Endothelial cell of umbilical vein (primary cell): ENCODE data around the gene SPAG9.

Experiments used
- EZH2 ChIP-seq: IDR thresholded peaks from 2 replicates; pipeline ENCODE4 v1.6.1; 2012; ENCODE audit warnings: borderline replicate concordance, low read depth, mild to moderate bottlenecking, moderate library complexity, low read length, inconsistent platforms; ENCODE audit not compliant: severe bottlenecking
- MAX ChIP-seq: IDR thresholded peaks from 2 replicates; pipeline ENCODE4 v1.6.1; 2011; ENCODE audit not compliant: insufficient read depth, insufficient read length
- POLR2A ChIP-seq: IDR thresholded peaks from 2 replicates; pipeline ENCODE4 v1.6.1; 2012; ENCODE audit warnings: low read depth, mild to moderate bottlenecking, control low read depth, low read length
- POLR2AphosphoS5 ChIP-seq: IDR thresholded peaks from 2 replicates; pipeline ENCODE4 v1.6.1; 2012; ENCODE audit warnings: low read depth, mild to moderate bottlenecking, control low read depth, low read length, moderate library complexity; ENCODE audit not compliant: insufficient read depth
- TF ChIP-seq, protein P1 (sequence below), 2 donors: IDR thresholded peaks; 1 replicate in 1 of 2; 2 replicates in 1 of 2; pipeline ENCODE4 v1.5.1; 2011; ENCODE audit warnings: low read length in 2 of 2, mild to moderate bottlenecking in 2 of 2, moderate library complexity in 2 of 2, control low read depth in 1 of 2, inconsistent platforms in 1 of 2, low read depth in 1 of 2; ENCODE audit not compliant: insufficient read depth in 1 of 2; ENCODE audit errors: extremely low read depth in 1 of 2

DNA sequence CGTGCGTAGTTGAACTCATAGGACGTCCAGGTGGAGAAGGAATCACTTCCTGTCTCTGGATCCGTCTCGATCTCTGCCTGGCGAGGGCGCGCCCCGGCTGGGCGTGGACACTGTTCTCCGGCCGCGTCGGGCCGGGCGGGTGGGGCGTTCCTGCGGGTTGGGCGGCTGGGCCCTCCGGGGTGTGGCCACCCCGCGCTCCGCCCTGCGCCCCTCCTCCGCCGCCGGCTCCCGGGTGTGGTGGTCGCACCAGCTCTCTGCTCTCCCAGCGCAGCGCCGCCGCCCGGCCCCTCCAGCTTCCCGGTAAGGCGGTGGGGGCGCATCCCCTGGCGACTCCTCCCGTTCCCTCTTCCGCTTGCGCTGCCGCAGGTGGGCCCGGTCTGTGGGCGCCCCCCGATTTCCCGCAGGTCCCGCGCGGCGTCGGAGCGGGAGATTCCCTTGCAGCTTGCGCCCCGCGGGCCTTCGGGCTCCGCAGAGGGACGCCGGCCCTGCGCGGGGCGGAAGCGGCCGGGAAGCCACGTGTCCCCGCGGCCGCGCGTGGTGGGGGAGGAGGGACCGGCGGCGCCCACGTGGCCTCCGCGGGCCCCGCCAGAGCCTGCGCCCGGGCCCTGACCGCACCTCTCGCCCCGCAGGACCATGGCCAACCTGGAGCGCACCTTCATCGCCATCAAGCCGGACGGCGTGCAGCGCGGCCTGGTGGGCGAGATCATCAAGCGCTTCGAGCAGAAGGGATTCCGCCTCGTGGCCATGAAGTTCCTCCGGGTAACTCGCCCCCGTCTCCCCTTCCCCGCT is 45.7 kb upstream of the SPAG9 start, which contains the start of gene NME2:
- TF ChIP-seq, protein P1, sequence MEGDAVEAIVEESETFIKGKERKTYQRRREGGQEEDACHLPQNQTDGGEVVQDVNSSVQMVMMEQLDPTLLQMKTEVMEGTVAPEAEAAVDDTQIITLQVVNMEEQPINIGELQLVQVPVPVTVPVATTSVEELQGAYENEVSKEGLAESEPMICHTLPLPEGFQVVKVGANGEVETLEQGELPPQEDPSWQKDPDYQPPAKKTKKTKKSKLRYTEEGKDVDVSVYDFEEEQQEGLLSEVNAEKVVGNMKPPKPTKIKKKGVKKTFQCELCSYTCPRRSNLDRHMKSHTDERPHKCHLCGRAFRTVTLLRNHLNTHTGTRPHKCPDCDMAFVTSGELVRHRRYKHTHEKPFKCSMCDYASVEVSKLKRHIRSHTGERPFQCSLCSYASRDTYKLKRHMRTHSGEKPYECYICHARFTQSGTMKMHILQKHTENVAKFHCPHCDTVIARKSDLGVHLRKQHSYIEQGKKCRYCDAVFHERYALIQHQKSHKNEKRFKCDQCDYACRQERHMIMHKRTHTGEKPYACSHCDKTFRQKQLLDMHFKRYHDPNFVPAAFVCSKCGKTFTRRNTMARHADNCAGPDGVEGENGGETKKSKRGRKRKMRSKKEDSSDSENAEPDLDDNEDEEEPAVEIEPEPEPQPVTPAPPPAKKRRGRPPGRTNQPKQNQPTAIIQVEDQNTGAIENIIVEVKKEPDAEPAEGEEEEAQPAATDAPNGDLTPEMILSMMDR (IDR thresholded peaks at IDR 0.05; ENCODE audit: extremely low read depth in 1 of 2, insufficient read depth in 1 of 2, low read depth in 1 of 2, low read length in 2 of 2) = peak in 1 of 2 donors; percentile 6
- TF ChIP-seq POLR2AphosphoS5 (peak; percentile 70), EZH2 (no peak), POLR2A (peak; percentile 74), MAX (peak; percentile 82)
